NAMALWA (cell line): ENCODE results near the gene SMYD3.
"Not testable (repeated sequence)": the region's sequence is repeated elsewhere in the genome, so short reads cannot be mapped to it uniquely, and the experiment has no call there.

ENCODE experiments used
- DNase-seq: peaks from one replicate; pipeline ENCODE4 v3.0.0-alpha.2; 2015; ENCODE audit warnings: low spot score

The SMYD3 gene

DNA sequence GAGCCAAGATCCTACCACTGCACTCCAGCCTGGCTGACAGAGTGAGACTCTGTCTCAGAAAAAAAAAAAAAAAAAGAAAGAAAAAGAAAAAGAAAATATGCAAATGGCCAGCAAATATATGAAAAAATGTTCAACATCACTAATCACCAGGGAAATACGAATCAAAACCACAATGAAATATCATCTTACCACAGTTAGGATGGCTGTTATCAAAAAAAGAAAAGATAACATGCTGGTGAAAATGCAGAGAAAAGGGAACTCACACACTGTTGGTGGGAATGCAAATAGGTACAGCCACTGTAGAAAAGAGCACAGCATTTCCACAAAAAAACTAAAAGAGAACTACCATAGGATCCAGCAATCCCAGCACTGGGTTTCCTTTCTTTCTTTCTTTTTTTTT, 477.5 kb downstream of the SMYD3 start:
- DNase-seq: no peak

DNA sequence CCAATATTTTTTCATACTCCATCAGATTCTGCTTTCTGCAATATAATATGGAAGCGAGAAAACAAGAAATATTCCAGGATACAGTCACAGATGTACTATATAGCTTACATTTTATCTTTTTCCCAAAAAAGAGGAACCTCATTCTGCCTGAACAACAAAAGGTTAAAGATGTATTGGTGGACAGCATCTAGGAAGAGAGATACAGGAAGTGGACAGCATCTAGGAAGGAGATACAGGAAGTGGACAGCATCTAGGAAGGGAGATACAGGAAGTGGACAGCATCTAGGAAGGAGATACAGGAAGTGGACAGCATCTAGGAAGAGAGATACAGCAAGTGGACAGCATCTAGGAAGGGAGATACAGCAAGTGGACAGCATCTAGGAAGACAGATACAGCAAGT, 483.0 kb downstream of the SMYD3 start:
- DNase-seq: not testable (repeated sequence)

DNA sequence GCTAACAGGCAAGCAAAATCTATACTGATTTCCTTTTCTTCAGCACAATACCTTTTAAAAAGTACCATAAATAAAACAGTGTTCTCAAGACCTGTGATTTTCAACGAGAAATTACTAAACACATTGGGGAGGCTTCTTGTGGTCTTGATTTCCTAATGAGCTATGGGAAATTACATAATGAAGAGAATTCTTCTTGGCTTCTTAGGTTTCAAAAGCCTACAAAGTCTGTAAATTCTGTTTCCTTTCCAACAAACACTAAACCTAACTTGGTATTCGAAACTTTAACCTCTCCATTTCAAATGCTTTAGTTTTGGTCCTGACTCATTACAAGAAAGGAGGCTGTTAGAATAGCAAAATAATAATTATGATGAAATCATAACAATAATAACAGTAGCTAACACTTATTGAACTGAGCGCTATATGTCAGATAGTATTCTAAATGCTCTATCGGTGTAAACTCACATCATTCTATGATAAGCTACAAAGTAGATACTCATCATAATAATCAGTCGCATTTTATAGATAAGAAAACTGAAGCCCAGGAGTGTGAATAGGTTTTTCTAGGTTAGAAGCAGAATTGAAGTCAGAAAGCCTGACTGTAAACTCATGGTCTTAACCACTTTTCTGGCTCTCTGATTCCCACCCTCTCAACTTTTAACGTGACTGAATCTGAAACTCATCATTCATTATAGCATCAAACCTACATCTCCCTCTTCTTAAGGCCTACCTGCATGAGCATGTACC, 486.7 kb downstream of the SMYD3 start:
- no peak for DNase-seq

DNA sequence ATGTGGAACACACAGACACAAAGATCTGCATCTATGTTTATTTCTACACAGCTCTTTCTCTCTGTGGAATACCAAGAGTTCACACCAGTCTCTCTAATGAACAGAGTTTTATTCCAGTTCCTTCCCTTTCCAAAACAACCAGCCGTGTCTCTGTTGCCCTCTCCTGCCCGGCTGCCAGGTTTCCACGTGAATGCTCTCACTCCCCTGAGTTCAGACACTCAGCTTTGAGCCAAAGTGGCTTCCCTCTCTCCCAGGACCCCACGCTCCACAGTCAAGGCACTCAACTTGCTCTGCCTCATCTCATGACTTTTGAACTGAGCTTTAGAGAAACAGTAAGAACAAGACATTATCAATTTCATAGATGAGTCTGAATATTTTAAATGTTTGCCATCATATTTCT, 488.9 kb downstream of the SMYD3 start:
- DNase-seq: no peak

DNA sequence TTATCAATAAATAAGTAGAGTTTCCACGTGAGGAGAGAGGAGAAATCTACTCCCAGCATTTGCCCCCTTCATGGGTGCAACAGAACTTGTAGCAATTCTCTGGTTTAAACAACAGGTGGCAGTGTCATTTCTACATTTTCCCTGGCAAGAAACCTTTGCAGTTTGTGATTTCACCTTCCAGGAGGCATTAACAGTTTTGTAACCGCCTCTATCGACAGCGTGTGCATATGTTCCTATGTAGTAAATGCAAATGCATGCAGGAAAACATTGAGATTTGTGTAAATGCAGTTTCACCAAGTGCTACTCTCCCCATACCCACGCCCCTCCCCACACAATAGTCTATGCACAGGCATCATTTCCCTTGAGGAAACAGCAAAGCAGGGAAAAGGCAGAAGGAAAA, 494.7 kb downstream of the SMYD3 start:
- DNase-seq: peak; percentile 60

DNA sequence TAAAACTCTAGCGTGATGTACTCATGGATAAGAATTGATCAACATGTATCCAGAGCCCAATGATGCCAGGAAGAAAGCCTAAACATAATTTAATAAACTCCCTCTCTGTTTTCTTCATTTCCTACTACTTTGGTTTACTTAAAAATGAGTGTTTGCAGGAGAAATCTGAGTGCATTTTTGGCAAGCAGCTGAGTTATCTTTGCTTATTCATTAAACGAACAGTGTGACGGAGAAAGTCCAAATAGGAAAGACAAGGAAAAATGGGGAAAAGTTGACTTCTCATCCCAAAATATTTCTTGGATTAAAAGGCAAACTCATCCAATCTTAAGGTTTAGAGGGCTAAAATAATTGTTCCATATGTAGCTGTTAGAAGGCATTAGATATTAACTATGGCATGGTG, 496.7 kb downstream of the SMYD3 start:
- no peak for DNase-seq

DNA sequence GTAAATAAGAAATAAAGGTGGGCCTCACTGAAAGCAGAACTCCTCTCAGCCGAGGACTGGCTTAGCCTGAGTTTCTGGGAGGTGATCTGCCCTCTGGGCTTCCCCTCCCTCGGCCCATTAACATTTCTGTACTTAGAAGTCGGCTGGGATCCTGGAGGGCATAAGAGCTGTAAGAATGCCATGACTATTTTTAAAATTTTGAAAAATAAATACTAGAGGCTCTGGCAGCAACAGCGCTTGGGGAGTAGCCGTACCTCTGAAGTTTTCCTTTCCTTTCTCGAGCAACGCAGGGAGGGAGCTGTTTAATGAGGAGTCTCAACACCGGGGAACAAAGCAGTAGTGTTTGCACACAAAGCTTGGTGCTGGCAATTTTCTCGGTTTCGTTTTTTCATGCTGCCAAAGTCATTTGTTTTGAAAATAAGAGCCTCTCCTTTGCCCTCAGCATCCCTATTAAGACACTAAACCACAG, 498.7 kb downstream of the SMYD3 start:
- DNase-seq: no peak

DNA sequence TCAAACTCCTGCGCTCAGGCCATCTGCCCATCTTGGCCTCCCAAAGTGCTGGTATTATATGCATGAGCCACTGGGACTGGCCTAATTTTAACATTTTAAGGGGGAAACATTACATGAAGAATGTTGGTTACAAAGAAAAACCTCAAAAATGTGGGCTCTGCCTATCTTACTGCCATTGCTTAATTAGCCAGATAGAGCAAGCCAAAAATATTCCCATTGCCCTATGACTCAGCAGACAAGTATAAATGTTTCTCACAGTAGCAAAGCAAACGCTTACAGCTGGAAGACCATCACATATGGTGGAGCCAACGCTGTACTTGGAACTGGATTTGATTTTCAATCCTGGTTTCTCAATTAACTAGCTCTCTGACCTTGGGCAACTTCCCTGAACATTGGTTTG, 502.0 kb downstream of the SMYD3 start:
- no peak for DNase-seq

DNA sequence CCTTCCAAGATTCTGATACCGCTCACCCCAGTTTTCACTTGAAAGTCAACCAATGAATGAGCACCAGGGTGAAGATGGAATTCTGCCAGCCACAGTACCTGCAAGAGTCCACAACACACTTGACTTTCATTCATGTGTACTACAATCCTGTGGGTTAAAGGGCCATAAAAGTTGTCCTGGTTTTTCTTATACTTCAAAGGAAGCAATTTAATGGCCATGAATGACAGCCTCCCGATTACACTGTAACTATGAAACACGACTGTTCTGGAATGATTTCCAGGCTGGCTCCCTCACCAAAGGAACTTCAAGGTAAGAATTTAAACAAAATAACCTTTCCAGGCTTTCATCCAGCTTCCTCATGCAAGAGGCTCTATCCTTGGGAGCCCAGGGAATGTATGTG, 502.8 kb downstream of the SMYD3 start:
- DNase-seq: no peak

DNA sequence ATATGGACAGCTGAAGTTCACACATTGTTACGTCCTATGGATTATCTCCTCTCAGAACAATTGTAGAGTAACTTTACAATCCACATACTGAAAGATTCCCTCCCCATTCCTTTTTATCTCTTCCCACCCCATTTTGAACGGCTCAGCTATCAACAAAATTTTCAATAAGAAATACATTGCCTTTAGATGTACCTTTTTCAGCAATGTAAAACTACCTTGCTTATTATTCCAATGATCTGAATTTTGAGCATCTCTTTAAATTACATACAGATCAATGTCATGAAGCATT, 503.7 kb downstream of the SMYD3 start:
- DNase-seq: no peak

DNA sequence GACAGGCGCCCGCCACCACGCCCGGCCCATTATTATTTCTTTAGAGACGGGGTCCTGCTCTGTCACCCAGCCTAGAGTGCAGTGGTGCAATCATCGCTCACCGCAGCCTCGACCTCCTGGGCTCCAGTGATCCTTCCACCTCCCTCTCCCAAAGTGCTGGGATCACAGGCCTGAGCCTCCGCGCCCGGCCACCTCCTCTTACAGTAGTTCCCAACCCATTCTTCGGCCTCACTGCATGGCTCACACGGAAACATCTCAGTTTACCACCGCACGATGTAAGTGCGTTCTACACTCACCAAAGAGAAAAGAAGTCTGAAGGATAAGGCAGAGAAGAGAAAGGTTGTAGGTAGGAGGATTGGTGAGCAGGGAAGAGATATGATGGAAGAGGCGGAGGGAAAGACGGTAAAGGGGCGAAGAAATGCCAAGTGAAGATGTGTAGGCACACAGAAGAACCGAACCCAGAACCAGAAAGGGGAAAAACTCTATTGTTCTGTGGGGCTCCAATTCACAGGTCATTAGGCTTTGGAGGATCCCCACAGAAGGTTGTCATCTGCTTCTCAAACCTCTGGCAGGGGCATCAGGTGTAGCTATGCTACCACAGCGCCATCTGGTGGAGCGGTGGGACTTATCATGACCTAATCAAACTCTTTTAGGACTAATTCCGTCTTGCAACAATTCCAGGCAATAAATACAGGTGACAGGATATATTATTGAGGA, 504.2 kb downstream of the SMYD3 start:
- DNase-seq: peak; percentile 83

DNA sequence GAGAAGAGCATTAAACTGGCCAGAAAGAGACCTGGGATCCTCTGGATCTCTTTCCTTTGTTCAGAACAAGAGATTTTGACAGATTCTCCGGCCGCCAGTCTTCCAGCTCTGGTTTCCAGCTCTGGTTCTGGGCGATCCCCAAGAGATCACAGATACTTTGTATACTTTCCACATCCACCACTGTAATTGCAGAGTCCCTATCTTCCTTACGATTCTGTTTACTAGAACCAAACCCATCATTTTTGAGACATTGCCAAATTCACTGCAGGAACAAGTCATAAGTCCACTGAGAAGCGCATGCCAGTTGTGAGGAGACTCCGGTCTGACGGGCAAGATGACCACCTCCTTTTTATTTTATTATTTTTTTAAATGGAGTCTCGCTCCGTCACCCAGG, 505.2 kb downstream of the SMYD3 start:
- no peak for DNase-seq

DNA sequence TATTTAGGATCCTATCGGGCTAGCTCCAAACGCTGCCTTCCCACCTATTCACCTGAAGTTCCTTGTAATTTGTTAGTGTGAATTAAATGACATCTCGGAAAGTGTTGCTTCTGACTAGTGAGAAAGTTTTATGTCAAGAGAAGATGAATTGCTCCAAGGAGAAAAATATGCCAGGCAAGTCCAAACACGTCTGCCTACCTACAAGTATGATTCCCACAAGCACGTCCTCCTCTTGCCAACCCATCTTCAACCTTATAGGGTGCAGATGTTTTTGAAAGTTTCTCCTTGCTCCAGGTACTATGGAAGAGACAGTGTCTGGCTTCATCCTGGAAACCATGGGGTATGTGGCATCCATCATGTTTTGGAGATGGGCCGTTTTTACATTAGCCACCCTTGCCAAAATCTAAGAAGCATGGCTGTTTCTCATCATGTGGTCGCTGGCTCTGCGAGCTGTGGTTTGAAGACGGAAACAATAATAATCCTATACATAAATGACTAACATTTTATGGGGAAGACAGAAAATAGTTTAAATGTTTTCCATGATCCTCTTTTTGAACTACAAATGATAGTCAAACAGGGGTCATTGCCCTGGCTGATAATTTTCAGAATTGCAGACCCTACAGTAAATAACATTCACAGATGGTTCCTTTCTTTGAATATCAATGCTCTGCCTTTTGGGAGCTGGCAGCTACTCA, 505.8 kb downstream of the SMYD3 start:
- no peak for DNase-seq

DNA sequence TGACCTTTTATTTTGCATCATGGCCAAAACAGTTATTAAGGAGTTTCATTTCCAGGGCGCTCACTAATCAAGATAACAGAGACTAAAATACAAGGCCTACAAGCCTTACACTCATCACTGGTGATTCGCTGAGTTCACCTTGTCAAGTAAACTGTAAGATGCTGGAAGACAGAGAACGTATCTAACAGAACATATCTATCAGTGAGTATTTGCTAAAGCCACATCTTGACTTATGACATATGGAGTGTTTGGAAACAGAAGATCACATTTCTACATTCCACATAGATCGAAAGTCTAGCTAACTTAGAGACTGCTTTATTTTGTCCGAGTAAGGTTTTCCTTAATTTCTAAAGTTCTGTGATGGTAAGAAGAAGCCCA, 506.5 kb downstream of the SMYD3 start:
- no peak for DNase-seq

DNA sequence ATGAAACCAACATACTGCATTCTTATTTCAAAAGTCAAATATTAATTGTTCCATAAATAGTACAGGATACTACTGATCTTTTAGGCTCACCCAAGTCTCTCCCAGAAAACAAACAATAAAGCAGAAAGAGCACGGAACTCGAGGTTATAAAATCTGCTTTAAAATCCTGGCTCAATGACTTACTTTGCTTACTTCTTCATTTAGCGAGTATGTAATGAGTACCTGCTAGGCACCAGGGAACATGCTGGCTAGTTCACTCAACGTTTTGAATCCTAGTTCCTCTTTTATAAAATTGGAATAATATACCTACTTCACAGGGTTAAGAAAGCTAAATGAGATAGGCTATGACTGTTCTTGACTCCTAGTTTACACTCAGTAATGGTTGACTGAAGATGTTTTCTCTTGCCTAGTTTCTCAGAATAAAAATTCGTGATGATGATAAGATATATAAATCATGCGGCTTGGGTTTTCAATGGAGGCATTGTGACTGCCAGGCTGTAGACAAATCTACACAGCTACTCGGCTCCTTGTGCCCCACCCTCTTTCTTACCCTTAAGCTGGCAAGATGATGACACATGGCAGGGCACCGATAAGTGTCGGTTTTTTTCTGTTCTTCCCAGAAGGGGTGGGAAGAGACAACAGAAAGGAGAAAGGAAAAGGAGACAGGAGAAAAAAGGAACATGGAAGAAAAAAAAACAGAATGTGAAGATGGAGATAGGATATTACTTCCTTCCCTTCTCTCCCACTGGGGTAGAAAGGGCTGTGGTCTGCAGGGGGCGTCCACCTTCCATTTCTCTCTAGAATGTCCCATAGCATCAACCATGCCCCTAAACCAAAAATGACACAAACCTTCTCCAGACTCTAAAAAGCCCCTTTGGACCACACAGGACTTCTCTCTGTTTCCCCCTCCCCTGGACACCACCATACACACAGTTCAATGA, 507.1 kb downstream of the SMYD3 start:
- peak; percentile 25 for DNase-seq

DNA sequence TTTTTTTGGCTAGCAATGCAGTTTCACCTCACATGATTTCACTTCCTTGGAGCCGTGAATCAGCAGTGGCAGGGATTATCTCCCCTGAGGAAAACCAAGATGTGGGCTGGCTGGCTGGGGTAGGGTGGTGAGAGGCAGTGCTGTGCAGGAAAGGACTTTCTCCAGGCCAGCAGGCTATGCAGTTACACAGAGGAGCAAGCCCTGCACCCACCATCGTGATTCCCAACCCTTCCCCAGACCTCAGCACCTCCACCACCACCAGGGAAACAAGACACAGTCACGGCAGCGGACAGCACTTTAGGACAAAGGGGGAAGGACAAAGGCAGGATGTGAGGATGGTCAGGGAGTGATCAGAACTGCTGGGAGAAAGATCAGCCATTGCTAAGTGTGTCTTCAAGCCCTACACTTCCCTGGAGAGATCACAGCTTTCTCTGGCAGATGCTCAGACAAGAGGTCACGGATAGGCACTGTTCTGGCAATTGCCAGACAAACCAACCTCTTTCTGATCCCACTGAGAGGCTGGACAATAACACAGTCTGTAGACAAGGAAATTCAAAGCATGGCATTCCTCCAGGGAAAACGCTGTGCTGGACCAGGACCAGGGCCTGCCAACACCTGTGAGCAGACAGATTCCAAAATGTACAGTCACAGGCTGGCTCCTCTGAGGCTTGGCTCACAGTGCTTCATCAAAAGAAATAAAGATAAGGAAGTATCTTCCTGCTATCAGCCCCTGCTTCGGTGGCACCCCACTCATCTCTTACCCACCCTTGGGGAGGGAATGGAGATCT, 509.4 kb downstream of the SMYD3 start:
- no peak for DNase-seq

DNA sequence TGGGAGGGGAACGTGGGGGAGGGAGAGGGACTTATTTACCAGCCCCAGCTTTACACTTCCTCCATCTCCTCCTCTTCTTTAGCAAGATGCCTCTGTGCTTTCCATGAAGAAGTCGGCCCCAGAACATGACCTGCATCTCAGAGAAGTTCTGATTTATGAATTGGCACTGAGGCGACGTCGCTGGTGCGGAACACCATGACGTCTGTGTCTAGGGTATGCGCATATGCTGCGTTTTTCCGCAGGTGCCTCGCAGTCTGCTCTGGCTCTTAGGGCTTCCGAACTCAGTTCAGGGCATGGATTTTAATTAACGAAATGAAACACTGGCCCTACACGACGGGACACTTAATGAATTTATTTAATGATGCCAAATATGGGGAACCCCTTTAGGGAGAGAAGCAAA, 510.3 kb downstream of the SMYD3 start:
- DNase-seq: no peak

DNA sequence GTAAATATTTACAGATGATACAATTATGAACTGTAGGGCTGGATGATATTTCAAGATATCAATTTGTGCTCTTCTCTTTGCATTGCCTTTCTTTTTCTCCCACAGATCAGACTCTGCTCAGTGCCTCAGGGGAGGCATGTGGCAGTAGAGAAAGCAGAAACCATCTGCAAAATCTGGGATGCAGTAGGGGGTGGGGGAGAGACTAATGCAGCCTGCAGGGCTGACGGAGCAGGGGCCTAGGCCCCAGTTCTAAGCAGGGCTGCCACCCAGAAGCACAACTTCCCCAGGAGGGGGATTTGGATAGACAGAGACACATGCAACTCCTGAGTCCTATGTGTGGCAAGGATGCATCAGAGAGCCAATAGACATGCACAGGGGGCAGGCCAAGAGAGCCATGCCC, 511.6 kb downstream of the SMYD3 start:
- DNase-seq: no peak

DNA sequence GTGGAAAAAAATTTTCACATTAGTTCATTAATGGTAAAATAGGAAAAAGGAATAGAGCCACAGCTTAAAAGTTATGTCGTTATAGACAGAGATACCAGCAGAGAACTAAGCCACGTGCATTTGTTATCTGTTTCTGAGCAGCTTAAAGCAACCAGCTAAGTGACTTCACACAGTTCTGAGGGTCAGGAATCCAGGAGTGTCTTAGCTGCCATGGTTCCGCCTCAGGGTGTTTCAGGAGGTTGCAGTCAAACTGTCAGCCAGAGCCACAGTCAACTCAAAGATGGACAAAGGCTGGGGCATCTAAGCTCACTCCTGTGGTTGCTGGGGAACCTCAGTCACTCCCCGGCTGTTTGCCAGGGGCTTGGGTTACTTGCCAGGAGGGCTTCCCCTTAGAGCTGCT, 515.8 kb downstream of the SMYD3 start:
- no peak for DNase-seq

DNA sequence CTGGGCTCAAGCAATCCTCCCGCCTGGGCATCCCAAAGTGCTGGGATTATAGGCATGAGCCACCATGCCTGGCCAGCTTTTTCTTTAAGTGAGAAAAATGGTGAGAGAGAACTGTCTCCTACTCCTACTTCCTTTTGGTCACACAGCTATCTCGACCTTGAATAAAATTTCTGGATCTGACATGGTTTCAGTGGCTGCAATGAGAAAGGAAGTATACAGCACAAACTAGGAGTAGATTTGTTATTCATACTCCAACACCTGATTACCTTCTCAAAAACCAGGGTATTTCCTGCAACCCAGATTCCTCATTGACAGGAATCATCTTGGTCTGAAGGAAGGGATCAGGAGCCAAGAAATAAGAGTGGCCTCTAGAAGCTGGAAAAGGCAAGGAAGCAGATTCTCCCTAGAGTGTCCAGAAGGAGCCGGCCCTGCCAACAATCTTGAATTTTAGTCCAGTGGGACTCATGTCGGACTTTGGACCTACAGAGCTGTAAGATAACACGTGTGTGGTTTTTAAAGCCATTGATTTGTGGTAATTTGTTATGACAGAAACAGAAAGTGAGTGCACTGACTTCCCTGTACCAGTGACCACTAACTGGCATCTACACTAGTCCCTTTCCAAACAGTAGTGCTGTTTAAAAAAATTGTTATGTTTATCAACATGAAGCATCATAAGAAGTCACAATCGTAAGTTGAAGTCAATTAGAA, 516.6 kb downstream of the SMYD3 start:
- DNase-seq: no peak
